Osteocyte (in vitro differentiated cells): ENCODE results near the gene SLC6A7. TPM values are rescaled to one million over a fixed set of nuclear protein-coding genes. Genes with fewer than 3 reads are reported as not detected.
"Not testable (repeated sequence)": the region's sequence is repeated elsewhere in the genome, so short reads cannot be mapped to it uniquely, and the experiment has no call there.

Experiments used
- DNase-seq: peaks from one replicate; pipeline ENCODE4 v3.0.0; 2021; ENCODE audit warnings: mixed read lengths; ENCODE audit not compliant: unreplicated experiment; ENCODE audit errors: extremely low spot score
- H3K27ac Mint-ChIP-seq: one replicate; pipeline ENCODE4 v1.8.0; 2021; ENCODE audit warnings: mild to moderate bottlenecking, mixed read lengths; ENCODE audit not compliant: unreplicated experiment
- H3K27me3 Mint-ChIP-seq: one replicate; pipeline ENCODE4 v1.8.0; 2021; ENCODE audit warnings: mixed read lengths; ENCODE audit not compliant: unreplicated experiment
- H3K36me3 Mint-ChIP-seq: one replicate; pipeline ENCODE4 v1.8.0; 2021; ENCODE audit warnings: mixed read lengths; ENCODE audit not compliant: unreplicated experiment
- H3K4me1 Mint-ChIP-seq: one replicate; pipeline ENCODE4 v1.8.0; 2021; ENCODE audit warnings: mixed read lengths; ENCODE audit not compliant: unreplicated experiment
- H3K4me3 Mint-ChIP-seq: one replicate; pipeline ENCODE4 v1.8.0; 2021; ENCODE audit warnings: mild to moderate bottlenecking, moderate library complexity, mixed read lengths; ENCODE audit not compliant: unreplicated experiment
- H3K9me3 Mint-ChIP-seq: one replicate; pipeline ENCODE4 v1.8.0; 2021; ENCODE audit warnings: mixed read lengths; ENCODE audit not compliant: unreplicated experiment
- total RNA-seq: library from RNA; stranded (reverse); gene quantifications from 2 replicates; pipeline ENCODE4 v1.2.1, GENCODE V29; 2021
- TF ChIP-seq, protein P1 (sequence below): fragments of 200-600 bp; sonication (generic); IDR thresholded peaks from 2 replicates; pipeline ENCODE4 v1.5.0; 2021; ENCODE audit warnings: antibody characterized with exemption, mild to moderate bottlenecking, moderate library complexity

SLC6A7 gene
- total RNA-seq, 1 donor from 2014 or later, result not detected

GRCh38 chr5:150245808-150246207 lies 55.9 kb downstream of the SLC6A7 start:
- Mint-ChIP-seq H3K9me3 (no peaks in the 10 kb centered on the region), H3K4me3 (no peak overlapping the region), H3K27ac (no peak overlapping the region), H3K36me3 (no peaks in the 10 kb centered on the region), H3K27me3 (peaks cover 8% of the 10 kb centered on the region), H3K4me1 (peaks cover 8% of the 10 kb centered on the region)
- TF ChIP-seq, protein P1, sequence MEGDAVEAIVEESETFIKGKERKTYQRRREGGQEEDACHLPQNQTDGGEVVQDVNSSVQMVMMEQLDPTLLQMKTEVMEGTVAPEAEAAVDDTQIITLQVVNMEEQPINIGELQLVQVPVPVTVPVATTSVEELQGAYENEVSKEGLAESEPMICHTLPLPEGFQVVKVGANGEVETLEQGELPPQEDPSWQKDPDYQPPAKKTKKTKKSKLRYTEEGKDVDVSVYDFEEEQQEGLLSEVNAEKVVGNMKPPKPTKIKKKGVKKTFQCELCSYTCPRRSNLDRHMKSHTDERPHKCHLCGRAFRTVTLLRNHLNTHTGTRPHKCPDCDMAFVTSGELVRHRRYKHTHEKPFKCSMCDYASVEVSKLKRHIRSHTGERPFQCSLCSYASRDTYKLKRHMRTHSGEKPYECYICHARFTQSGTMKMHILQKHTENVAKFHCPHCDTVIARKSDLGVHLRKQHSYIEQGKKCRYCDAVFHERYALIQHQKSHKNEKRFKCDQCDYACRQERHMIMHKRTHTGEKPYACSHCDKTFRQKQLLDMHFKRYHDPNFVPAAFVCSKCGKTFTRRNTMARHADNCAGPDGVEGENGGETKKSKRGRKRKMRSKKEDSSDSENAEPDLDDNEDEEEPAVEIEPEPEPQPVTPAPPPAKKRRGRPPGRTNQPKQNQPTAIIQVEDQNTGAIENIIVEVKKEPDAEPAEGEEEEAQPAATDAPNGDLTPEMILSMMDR, result no peak
- no peak for DNase-seq

DNA sequence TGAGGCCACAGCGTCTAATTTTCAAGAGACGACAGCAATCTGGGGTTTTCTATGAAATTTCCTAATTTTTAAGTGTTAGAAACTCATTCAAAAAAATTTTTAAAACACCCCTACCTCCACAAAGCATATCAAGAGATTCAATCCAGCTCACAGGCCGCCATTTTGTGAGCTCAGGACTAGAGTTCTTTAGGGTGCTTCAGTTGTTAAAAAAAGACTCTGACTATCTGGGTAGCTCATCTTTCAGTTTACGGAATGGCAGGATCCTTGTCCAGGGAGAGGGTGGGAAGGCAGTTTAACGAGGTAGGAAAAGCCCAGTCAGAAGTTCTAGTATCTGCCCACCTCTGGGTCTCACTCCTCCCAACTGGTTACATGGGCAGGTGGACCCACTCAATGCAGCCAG lies 56.6 kb downstream of the SLC6A7 start:
- DNase-seq, result no peak
- peaks cover 8% of the 10 kb centered on the region for H3K27me3 Mint-ChIP-seq
- H3K9me3 Mint-ChIP-seq, result no peaks in the 10 kb centered on the region
- H3K4me3 Mint-ChIP-seq, result no peak overlapping the region
- TF ChIP-seq, protein P1, result no peak
- H3K27ac Mint-ChIP-seq, result no peak overlapping the region
- peaks cover 8% of the 10 kb centered on the region for H3K4me1 Mint-ChIP-seq
- no peaks in the 10 kb centered on the region for H3K36me3 Mint-ChIP-seq

GRCh38 chr5:150246835-150247234 lies 57.0 kb downstream of the SLC6A7 start:
- Mint-ChIP-seq H3K4me1 (peaks cover 8% of the 10 kb centered on the region), H3K36me3 (no peaks in the 10 kb centered on the region), H3K4me3 (no peak overlapping the region), H3K27me3 (peaks cover 7% of the 10 kb centered on the region), H3K9me3 (no peaks in the 10 kb centered on the region), H3K27ac (no peak overlapping the region)
- no peak for DNase-seq
- TF ChIP-seq, protein P1, result no peak

DNA sequence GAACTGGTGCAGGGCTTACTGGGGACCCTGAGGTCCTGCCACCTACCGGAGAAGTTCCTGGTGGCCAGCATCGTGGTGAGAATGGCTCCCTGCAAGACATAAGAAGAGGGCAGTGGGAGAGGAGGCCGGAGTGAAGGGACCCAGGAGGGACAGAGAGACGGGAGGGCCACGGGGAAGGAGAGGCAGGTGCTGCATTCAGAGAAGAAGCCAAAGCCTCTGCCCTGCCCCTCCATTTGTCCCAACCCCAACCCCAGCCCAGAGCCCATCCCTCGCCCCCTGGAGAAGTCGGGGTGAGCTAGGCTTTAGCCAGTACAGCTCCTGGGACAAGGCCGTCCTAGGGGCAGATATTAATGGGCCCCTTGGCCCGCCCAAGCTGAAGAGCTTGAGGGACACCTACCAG lies 57.9 kb downstream of the SLC6A7 start:
- no peaks in the 10 kb centered on the region for H3K9me3 Mint-ChIP-seq
- DNase-seq, result no peak
- H3K27ac Mint-ChIP-seq, result no peak overlapping the region
- H3K4me3 Mint-ChIP-seq, result no peak overlapping the region
- TF ChIP-seq, protein P1, result no peak
- peaks cover 8% of the 10 kb centered on the region for H3K4me1 Mint-ChIP-seq
- peaks cover 5% of the 10 kb centered on the region for H3K27me3 Mint-ChIP-seq
- H3K36me3 Mint-ChIP-seq, result no peaks in the 10 kb centered on the region

- not testable (repeated sequence) for H3K4me3 Mint-ChIP-seq, H3K27me3 Mint-ChIP-seq, H3K9me3 Mint-ChIP-seq, H3K27ac Mint-ChIP-seq, H3K36me3 Mint-ChIP-seq, H3K4me1 Mint-ChIP-seq, DNase-seq
Measured at GRCh38 chr5:150248493-150248892, 58.6 kb downstream of the SLC6A7 start.

DNA sequence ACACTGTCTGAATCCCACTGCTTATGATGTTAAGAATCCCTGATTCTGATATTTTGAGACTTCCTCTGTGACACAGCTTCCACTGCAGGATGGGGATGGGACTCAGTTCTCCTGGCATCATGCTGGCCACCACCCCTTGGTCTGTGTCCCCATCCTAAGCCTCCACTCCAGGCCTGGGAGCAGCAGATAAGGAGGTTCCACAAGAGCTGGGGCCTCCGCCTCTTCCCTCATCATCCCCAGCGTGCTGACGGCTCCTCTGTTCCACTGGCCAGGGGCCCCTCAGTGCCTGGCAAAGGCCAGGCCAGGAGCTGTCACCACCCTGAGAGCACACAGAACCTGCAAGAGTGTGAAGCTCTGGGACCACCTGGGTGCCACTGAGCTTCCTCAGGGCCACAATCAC lies 59.1 kb downstream of the SLC6A7 start:
- no peak for DNase-seq
- Mint-ChIP-seq H3K27ac (no peak overlapping the region), H3K4me3 (no peak overlapping the region), H3K4me1 (peaks cover 8% of the 10 kb centered on the region), H3K27me3 (no peaks in the 10 kb centered on the region), H3K9me3 (no peaks in the 10 kb centered on the region), H3K36me3 (no peaks in the 10 kb centered on the region)
- TF ChIP-seq, protein P1, result no peak
